GM21381 (cell line): ENCODE measurements around the gene RAB24.
"Not testable (repeated sequence)": the region's sequence is repeated elsewhere in the genome, so short reads cannot be mapped to it uniquely, and the experiment has no call there.

Source experiments
- ATAC-seq: cut with Tn5 transposase; IDR thresholded peaks from one replicate; pipeline ENCODE4 v1.9.1; 2021; ENCODE audit warnings: mild to moderate bottlenecking, moderate library complexity; ENCODE audit not compliant: unreplicated experiment

The RAB24 gene

GRCh38 chr5:177311723-177312648, 8.5 kb upstream of the RAB24 start, which contains the start of gene MXD3:
Gene MXD3 (minus strand): TSS chr5:177311898. CDS start chr5:177311830, 68 bp downstream.
- ATAC-seq: peak; percentile 79

- ATAC-seq: no peak
Observed at GRCh38 chr5:177311392-177311722, 7.8 kb upstream of the RAB24 start.

DNA sequence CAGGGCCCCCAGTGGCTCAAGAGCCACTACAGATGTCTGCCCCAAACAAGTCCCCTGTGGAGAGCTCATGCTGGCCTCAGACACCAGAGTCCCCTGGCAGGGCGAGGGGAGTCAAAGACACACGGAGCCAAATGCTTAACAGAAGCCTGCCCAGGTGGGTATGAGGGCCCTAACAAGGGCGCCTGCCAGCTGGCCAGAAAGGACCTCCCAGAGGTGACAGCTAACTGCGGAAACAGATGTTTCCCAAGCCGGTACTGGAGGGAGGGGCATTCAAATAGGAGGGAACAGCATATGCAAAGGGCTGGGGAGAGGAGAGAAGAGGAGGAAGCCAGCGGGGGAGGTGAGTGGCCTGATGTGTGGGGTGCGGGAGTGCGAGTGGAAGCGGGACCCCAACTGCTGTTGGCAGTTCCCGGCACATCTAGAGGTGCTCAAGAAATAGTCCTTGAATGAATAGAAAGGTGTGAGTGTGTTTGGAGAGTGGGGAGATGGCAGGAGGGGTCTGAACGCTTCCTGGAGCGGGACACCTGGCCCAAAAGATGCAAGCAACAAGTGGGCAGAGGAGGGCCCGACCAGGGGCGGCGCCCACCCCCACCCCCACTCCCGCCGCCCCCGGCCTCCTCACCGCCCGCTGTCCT, 7.4 kb upstream of the RAB24 start:
- ATAC-seq: no peak

GRCh38 chr5:177310332-177310731, 6.8 kb upstream of the RAB24 start:
- ATAC-seq: no peak

DNA sequence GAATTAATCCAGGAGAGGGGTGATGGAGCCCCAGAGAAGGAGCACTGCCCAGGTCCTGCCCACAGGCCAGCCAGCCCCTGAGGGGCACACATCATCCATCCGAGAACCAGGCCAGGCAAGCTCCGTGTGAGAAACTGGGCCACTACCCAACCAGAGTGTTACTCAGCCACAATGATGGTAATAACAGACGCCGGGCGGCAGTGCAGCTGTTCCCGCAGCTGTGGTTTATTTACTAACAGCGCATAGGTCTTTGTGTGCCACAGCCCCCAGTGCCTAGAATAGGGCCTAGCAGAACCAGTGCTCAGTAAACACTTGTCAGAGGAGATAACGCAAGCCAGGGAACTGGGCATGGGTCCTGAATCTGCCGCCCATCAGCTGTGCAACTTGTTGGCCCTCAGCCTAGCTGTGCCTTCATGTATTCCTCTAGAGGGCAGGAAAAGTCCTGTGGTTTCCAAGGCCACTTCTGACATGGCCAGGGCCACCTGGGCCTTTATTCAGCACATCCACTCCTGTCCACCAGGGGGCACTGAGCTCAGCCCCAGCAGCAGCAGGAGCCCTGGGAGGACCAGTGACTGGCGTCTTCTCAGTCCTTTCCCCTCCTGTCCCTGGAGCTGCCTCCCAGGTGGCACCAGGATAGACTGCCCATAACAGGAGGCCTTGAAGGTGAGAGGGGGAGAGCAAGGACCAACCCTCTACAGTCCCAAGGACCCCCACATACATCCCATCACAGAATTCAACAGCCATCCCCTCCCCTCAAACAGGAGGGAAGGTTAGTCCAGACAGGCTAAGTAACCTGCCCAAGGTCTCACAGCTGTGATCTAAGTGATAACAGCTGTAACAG, 6.1 kb upstream of the RAB24 start:
- no peak for ATAC-seq

DNA sequence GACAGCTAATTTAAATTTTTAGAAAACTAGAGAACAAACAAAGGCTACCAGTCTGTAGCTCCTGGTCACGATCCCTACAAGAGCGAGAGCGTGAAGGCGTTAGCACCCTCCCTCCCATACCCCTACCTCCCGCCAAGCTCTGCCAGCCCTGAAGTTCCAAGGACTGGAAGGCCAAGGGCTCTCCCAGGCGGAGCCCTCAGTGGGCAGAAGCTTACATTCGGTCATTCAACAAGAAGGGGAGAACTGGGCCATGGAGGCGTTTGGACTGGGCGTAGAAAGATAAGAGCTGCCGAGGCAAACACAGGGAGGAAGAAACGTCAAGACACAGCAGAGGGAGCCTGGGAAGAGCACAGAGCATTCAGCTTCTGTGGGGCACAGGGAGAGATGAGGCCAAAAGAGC, 5.2 kb upstream of the RAB24 start:
- ATAC-seq: no peak

GRCh38 chr5:177307544-177308363, 4.2 kb upstream of the RAB24 start:
- no peak for ATAC-seq

GRCh38 chr5:177306674-177307543, 3.4 kb upstream of the RAB24 start:
- no peak for ATAC-seq

DNA sequence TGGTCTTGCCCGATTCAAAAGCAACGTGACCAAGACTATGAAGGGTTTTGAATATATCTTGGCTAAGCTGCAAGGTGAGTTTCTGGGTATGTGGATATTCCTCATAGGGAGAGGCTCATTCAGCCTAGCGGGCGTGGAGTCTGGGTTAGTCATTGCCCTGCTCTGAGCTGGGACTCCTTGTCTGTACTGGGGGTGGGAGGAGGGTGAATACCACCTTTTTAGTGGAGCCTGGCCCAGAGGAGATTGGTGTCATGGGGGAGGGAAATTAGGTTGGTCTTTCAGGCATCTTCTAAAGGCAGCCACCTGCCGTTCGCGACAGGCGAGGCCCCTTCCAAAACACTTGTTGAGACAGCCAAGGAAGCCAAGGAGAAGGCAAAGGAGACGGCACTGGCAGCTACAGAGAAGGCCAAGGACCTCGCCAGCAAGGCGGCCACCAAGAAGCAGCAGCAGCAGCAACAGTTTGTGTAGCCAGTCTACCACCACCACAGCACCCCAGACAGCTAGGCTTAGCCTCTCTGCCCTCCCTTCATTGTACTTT, 2.7 kb upstream of the RAB24 start:
- not testable (repeated sequence) for ATAC-seq

- no peak for ATAC-seq
Observed at GRCh38 chr5:177304392-177305119, 1.0 kb upstream of the RAB24 start.

GRCh38 chr5:177303925-177304391, 439 bp upstream of the RAB24 start:
- ATAC-seq: peak; percentile 13

DNA sequence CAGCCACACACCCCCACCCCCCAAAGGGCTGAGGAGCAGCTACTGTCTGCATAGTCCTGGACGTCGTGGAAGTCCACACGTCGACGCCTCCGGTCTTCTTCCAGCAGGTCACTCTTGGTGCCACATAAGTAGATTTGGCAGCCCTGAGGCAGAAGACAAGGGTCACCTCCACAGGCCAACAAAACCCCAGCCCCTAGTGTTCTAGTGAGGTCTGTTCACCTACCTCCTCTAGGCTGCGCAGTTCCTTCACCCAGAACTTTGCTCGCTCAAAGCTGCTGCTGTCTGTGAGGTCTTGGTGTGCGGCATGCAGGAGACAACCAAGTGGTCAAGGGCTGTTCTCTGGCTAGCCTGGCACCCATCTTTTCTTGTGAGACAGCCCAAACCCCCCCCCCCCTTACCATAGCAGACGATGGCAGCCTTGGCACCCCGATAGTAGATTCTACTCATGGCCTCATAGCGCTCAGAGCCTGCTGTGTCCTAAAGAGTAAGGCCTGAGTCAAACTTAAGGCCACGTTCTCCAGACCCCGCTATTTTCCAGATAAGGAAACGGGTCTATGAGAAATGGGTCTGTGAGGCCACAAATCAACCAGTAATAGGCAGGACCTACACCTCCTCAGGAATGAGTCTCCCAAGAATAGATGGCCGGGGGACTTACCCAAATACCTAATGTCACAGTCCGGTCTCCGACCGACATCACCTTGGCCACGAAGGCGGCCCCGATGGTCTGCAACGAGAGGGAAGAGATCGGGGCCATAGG, 987 bp downstream of the RAB24 start:
- no peak for ATAC-seq

- no peak for ATAC-seq
Observed at GRCh38 chr5:177301503-177302165, 1.9 kb downstream of the RAB24 start.

GRCh38 chr5:177300951-177301350, 2.6 kb downstream of the RAB24 start:
- ATAC-seq: no peak

GRCh38 chr5:177300236-177300880, 3.2 kb downstream of the RAB24 start:
- ATAC-seq: peak; percentile 35

- ATAC-seq: no peak
Observed at GRCh38 chr5:177299697-177300096, 3.8 kb downstream of the RAB24 start.

DNA sequence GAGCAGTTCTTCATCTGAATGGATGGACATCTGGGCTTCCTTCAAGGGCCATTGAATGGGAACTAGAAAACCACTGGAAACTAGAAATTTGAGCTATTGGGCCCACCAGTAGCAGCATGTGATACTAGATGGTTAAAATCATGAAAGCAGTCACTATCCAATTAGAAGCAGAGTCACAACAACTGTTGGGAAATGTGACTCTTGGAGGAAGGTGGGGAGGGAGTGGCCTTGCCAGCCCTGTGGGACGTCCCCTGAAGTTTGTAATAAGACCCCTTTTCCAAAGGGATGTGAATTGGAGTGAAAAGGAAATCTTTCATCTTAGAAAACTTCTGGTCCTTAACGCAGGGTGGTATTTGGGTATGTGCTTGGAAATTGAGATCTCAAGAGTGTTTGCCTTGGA, 5.6 kb downstream of the RAB24 start:
- ATAC-seq: no peak
